Natural killer cell (primary cell): ENCODE results near the gene VEPH1. TPM values are rescaled to one million over a fixed set of nuclear protein-coding genes. Genes with fewer than 3 reads are reported as not detected.

Experiments used
- ATAC-seq, 3 donors: fragments of 150-1000 bp in 2 of 3; fragments of 200-7000 bp in 1 of 3; cut with Tn5 transposase; 1 replicate in 1 of 3; 2 replicates in 2 of 3; pipeline ENCODE4 v1.10.0; 2021; ENCODE audit warnings: mild to moderate bottlenecking in 2 of 3, moderate library complexity in 2 of 3
- DNase-seq, 2 donors: peaks; one replicate each; pipeline versions ENCODE4 v3.0.0 to v3.0.0-alpha.2; 2013 to 2021; ENCODE audit warnings: mixed read lengths in 1 of 2
- H3K27ac ChIP-seq: one replicate; pipeline ENCODE4 v1.5.1; 2013; ENCODE audit warnings: mild to moderate bottlenecking, low read length
- H3K27me3 ChIP-seq: one replicate; pipeline ENCODE4 v1.6.1; 2013; ENCODE audit warnings: low read length; ENCODE audit not compliant: control insufficient read depth, insufficient read depth
- H3K36me3 ChIP-seq: one replicate; pipeline ENCODE4 v1.6.1; 2013; ENCODE audit warnings: low read length; ENCODE audit not compliant: control insufficient read depth, insufficient read depth
- H3K4me1 ChIP-seq: one replicate; pipeline ENCODE4 v1.6.1; 2013; ENCODE audit warnings: low read length; ENCODE audit not compliant: control insufficient read depth, insufficient read depth
- H3K4me3 ChIP-seq: one replicate; pipeline ENCODE4 v1.5.1; 2013; ENCODE audit warnings: low read length
- H3K9me3 ChIP-seq: one replicate; pipeline ENCODE4 v1.6.1; 2013; ENCODE audit warnings: low read length; ENCODE audit not compliant: control insufficient read depth, insufficient read depth
- H3K27ac Mint-ChIP-seq, 2 donors: one replicate each; pipeline ENCODE4 v1.8.0; 2022; ENCODE audit warnings: mild to moderate bottlenecking in 2 of 2, mixed read lengths in 2 of 2, moderate library complexity in 1 of 2
- H3K27me3 Mint-ChIP-seq, 2 donors: one replicate each; pipeline ENCODE4 v1.8.0; 2022; ENCODE audit warnings: low read depth in 2 of 2, mixed read lengths in 2 of 2
- H3K36me3 Mint-ChIP-seq: one replicate; pipeline ENCODE4 v1.8.0; 2022; ENCODE audit warnings: mixed read lengths
- H3K4me1 Mint-ChIP-seq, 2 donors: one replicate each; pipeline ENCODE4 v1.8.0; 2022; ENCODE audit warnings: mixed read lengths in 2 of 2
- H3K4me3 Mint-ChIP-seq: one replicate; pipeline ENCODE4 v1.8.0; 2022; ENCODE audit warnings: mild to moderate bottlenecking, moderate library complexity, mixed read lengths
- H3K9me3 Mint-ChIP-seq, 2 donors: one replicate each; pipeline ENCODE4 v1.8.0; 2022; ENCODE audit warnings: mixed read lengths in 2 of 2
- CTCF ChIP-seq: fragments of 200-600 bp; IDR thresholded peaks from one replicate; pipeline ENCODE4 v1.8.0; 2022; ENCODE audit warnings: antibody characterized with exemption
- WGBS: methylation state at CpG from one replicate; pipeline ENCODE4 v1.1.7; 2013; ENCODE audit warnings: missing lambda C conversion rate; ENCODE audit not compliant: insufficient coverage; 5-methylcytosine and 5-hydroxymethylcytosine counted together
- intact Hi-C: fragments of 100-400 bp; cut with micrococcal nuclease; formaldehyde crosslinking; loops from one replicate; pipeline ENCODE4 v1.14.2; 2022
- total RNA-seq, 4 donors: library from RNA; stranded (reverse); fragments of 120-200 nt in 1 of 4; gene quantifications; one replicate each; pipeline versions ENCODE4 v1.2.3 to v1.2.4, GENCODE V29; 2013 to 2022

The VEPH1 gene
- total RNA-seq, 3 donors from 2014 or later (not counting 1 experiment from before 2014, with no cell fraction given): 0.41 to 1.3 (median 0.60) TPM

- Histone ChIP-seq H3K27me3 (no peaks in the 10 kb centered on the region), H3K9me3 (no peaks in the 10 kb centered on the region), H3K4me1 (no peaks in the 10 kb centered on the region), H3K27ac (no peak overlapping the region), H3K4me3 (no peak overlapping the region), H3K36me3 (no peaks in the 10 kb centered on the region)
- DNase-seq (no peak), ATAC-seq (no peak)
- Mint-ChIP-seq H3K9me3 (peaks cover 2 to 6% of the 10 kb centered on the region in 2 donors), H3K27me3 (peaks cover 0 to under 1% of the 10 kb centered on the region in 2 donors), H3K4me3 (no peak overlapping the region), H3K4me1 (no peaks in the 10 kb centered on the region), H3K27ac (no peak overlapping the region), H3K36me3 (no peaks in the 10 kb centered on the region)
- no peak for TF ChIP-seq CTCF
- intact Hi-C loops: no loop called here
- WGBS: no CpG with 5 or more reads among the region's 1 CpG
Observed at GRCh38 chr3:157428853-157429252, 74.4 kb downstream of the VEPH1 start.

- no peaks in the 10 kb centered on the region for H3K36me3 Mint-ChIP-seq
- no peaks in the 10 kb centered on the region for H3K4me1 Mint-ChIP-seq
- Histone ChIP-seq H3K36me3 (no peaks in the 10 kb centered on the region), H3K27me3 (no peaks in the 10 kb centered on the region), H3K27ac (no peak overlapping the region), H3K4me3 (no peak overlapping the region), H3K4me1 (no peaks in the 10 kb centered on the region), H3K9me3 (no peaks in the 10 kb centered on the region)
- H3K4me3 Mint-ChIP-seq: no peak overlapping the region
- intact Hi-C loops: no loop called here
- ATAC-seq: no peak
- no peak for TF ChIP-seq CTCF
- DNase-seq: no peak
- H3K9me3 Mint-ChIP-seq: peaks cover 2 to 6% of the 10 kb centered on the region in 2 donors
- no peak overlapping the region for H3K27ac Mint-ChIP-seq
- 68% methylated on average over 4 of the region's 4 CpGs for whole genome bisulfite sequencing
- H3K27me3 Mint-ChIP-seq: no peaks in the 10 kb centered on the region
Observed at GRCh38 chr3:157427901-157428300, 75.3 kb downstream of the VEPH1 start.

- intact Hi-C loops: no loop called here
- no peak for TF ChIP-seq CTCF
- no peaks in the 10 kb centered on the region for H3K36me3 ChIP-seq
- no peaks in the 10 kb centered on the region for H3K4me1 ChIP-seq
- H3K27me3 ChIP-seq: no peaks in the 10 kb centered on the region
- H3K36me3 Mint-ChIP-seq: no peaks in the 10 kb centered on the region
- DNase-seq (no peak), ATAC-seq (no peak)
- no peak overlapping the region for H3K4me3 Mint-ChIP-seq
- H3K4me3 ChIP-seq: no peak overlapping the region
- H3K27ac Mint-ChIP-seq: no peak overlapping the region
- H3K9me3 ChIP-seq: no peaks in the 10 kb centered on the region
- H3K27me3 Mint-ChIP-seq: no peaks in the 10 kb centered on the region
- H3K9me3 Mint-ChIP-seq: peaks cover 11 to 15% of the 10 kb centered on the region in 2 donors
- H3K4me1 Mint-ChIP-seq: no peaks in the 10 kb centered on the region
- no peak overlapping the region for H3K27ac ChIP-seq
Observed at GRCh38 chr3:157423337-157423736, 79.9 kb downstream of the VEPH1 start.

GRCh38 chr3:157420606-157421130, 82.5 kb downstream of the VEPH1 start:
- 83% methylated on average over 2 of the region's 3 CpGs for WGBS
- H3K4me1 ChIP-seq: no peaks in the 10 kb centered on the region
- Mint-ChIP-seq H3K27ac (no peak overlapping the region), H3K36me3 (no peaks in the 10 kb centered on the region), H3K27me3 (no peaks in the 10 kb centered on the region), H3K4me3 (no peak overlapping the region), H3K4me1 (no peaks in the 10 kb centered on the region), H3K9me3 (peaks cover 15 to 20% of the 10 kb centered on the region in 2 donors)
- no peak for TF ChIP-seq CTCF
- H3K9me3 ChIP-seq: no peaks in the 10 kb centered on the region
- no peaks in the 10 kb centered on the region for H3K36me3 ChIP-seq
- no peak for DNase-seq
- no peaks in the 10 kb centered on the region for H3K27me3 ChIP-seq
- H3K4me3 ChIP-seq: no peak overlapping the region
- ATAC-seq: no peak
- no peak overlapping the region for H3K27ac ChIP-seq
- intact Hi-C loops: no loop called here
